Stimulated activated CD8-positive, alpha-beta memory T cell treated with anti-CD3 and anti-CD28 coated beads, Interleukin-15, amount 100 ng/mL, for 24 hours (primary cell): ENCODE results near the gene GALR3.
"Not testable (repeated sequence)": the region's sequence is repeated elsewhere in the genome, so short reads cannot be mapped to it uniquely, and the experiment has no call there.

Experiments
- DNase-seq: peaks from one replicate; pipeline ENCODE4 v3.0.0-alpha.2; 2020; ENCODE audit warnings: low read depth

Gene GALR3

GRCh38 chr22:37823134-37823985 lies at the start of gene GALR3:
GALR3 (plus strand) TSS chr22:37823382; CDS start chr22:37823407, 25 bp downstream.
- DNase-seq = no peak

- DNase-seq = no peak
Observed at GRCh38 chr22:37774728-37775127, 48.5 kb upstream of the GALR3 start.

- DNase-seq = no peak
Observed at GRCh38 chr22:37775785-37776638, 47.2 kb upstream of the GALR3 start.

GRCh38 chr22:37776639-37777005 lies 46.6 kb upstream of the GALR3 start:
- DNase-seq = no peak

- no peak for DNase-seq
Observed at GRCh38 chr22:37777122-37777687, 46.0 kb upstream of the GALR3 start.

GRCh38 chr22:37778370-37779009 lies 44.7 kb upstream of the GALR3 start:
- DNase-seq = no peak

GRCh38 chr22:37781434-37782059 lies 41.6 kb upstream of the GALR3 start:
- no peak for DNase-seq

- no peak for DNase-seq
Observed at GRCh38 chr22:37782340-37783168, 40.6 kb upstream of the GALR3 start.

GRCh38 chr22:37784829-37785495 lies 38.2 kb upstream of the GALR3 start:
- DNase-seq = no peak

- no peak for DNase-seq
Observed at GRCh38 chr22:37790234-37790633, 32.9 kb upstream of the GALR3 start.

GRCh38 chr22:37792494-37792893 lies 30.7 kb upstream of the GALR3 start:
- no peak for DNase-seq

- no peak for DNase-seq
Observed at GRCh38 chr22:37794376-37794775, 28.8 kb upstream of the GALR3 start.

- no peak for DNase-seq
Observed at GRCh38 chr22:37796079-37796478, 27.1 kb upstream of the GALR3 start.

GRCh38 chr22:37797259-37797658 lies 25.9 kb upstream of the GALR3 start:
- DNase-seq = not testable (repeated sequence)

GRCh38 chr22:37797874-37798500 lies 25.2 kb upstream of the GALR3 start:
- no peak for DNase-seq

- DNase-seq = not testable (repeated sequence)
Observed at GRCh38 chr22:37799979-37800378, 23.2 kb upstream of the GALR3 start.

- no peak for DNase-seq
Observed at GRCh38 chr22:37801946-37802309, 21.3 kb upstream of the GALR3 start.

- DNase-seq = no peak
Observed at GRCh38 chr22:37802310-37803194, 20.6 kb upstream of the GALR3 start.

GRCh38 chr22:37803195-37803638 lies 20.0 kb upstream of the GALR3 start:
- no peak for DNase-seq
